HG03571 (cell line): ENCODE data around the gene FITM2.
"Not testable (repeated sequence)": the region's sequence is repeated elsewhere in the genome, so short reads cannot be mapped to it uniquely, and the experiment has no call there.

ENCODE experiments used
- ATAC-seq: cut with Tn5 transposase; IDR thresholded peaks from one replicate; pipeline ENCODE4 v1.9.1; 2021; ENCODE audit not compliant: unreplicated experiment

The FITM2 gene

GRCh38 chr20:44334306-44334705 lies 23.3 kb upstream of the FITM2 start:
- no peak for ATAC-seq

DNA sequence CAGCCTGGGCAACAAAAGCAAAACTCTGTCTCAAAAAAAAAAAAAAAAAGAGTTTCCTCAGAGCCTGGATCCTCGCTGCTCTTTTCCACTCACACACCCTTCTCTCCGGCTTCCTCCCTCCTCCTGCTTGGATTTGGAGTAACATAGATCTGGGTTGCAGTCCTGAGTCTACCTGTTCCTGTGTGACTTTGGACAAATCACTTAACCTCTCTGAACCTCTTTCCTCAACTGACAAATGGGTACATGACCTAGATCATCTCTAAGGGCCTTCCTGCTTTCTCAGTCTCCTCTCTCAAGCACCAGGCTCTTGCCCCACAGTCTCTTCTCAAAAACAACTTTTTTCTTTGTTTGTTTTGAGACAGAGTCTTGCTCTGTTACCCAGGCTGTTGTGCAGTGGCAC lies 20.2 kb upstream of the FITM2 start:
- ATAC-seq = no peak

- no peak for ATAC-seq
These were observed 17.4 kb upstream of the FITM2 start for GRCh38 chr20:44328428-44328827.

- ATAC-seq = not testable (repeated sequence)
These were observed 16.7 kb upstream of the FITM2 start for GRCh38 chr20:44327748-44328147.

- no peak for ATAC-seq
These were observed 15.6 kb upstream of the FITM2 start for GRCh38 chr20:44326391-44327159.

- no peak for ATAC-seq
These were observed 13.3 kb upstream of the FITM2 start for GRCh38 chr20:44324343-44324742.

DNA sequence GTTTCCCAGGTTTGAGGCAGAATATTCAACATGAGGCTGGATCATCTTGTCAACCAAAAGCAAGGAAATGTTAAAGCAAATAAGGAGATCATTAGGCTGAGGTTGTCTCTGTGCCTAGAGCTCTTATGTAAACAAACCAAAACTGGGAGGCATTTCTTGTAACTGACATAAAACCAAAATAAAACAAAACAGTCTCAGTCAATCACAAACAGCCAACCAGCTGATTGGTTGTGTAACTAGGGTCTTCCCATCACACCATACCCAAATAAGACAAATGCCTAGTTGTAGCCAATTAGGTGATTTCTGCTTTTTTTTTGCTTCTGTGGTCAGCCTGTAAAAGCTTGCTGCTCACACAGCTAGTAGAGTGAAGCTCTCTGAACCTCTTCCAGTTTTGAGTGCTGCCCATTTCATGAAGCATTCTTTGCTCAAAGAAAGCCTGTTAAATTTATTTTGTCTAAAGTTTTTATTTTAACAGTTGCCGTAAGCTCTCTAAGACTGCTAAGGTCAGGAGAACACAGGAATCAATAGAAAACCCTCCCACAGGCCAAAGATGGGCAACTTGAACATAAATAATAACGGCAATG lies 8.9 kb upstream of the FITM2 start:
- no peak for ATAC-seq

- ATAC-seq = no peak
These were observed 3.9 kb upstream of the FITM2 start for GRCh38 chr20:44314870-44315269.

- ATAC-seq = peak; percentile 6
These were observed 989 bp downstream of the FITM2 start for GRCh38 chr20:44309763-44310663.

- no peak for ATAC-seq
These were observed 4.1 kb downstream of the FITM2 start for GRCh38 chr20:44306927-44307326.

DNA sequence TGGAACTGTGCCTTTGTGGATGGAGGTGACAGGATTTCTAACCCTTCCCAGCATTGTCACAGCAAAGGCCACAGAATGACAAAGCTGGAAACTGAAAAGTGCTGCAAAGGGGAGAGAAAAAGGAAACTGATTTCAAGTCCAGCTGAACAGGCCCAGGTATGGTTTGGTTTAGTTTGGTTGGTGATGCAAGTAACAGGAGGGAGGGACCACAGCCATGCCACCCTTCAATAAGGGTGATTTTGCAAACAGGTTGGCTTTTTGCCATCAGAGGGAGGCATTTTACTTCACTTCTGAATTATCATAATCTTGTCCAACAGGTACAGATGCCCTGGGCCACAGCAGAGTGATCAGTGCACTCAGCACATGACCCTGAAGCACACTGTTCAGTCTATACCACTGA lies 6.6 kb downstream of the FITM2 start:
- no peak for ATAC-seq

GRCh38 chr20:44302736-44303135 lies 8.3 kb downstream of the FITM2 start:
- no peak for ATAC-seq

GRCh38 chr20:44302026-44302669 lies 8.9 kb downstream of the FITM2 start:
- ATAC-seq = no peak

GRCh38 chr20:44301285-44301684 lies 9.7 kb downstream of the FITM2 start:
- ATAC-seq = no peak

GRCh38 chr20:44299011-44299535 lies 11.9 kb downstream of the FITM2 start:
- not testable (repeated sequence) for ATAC-seq

- ATAC-seq = no peak
These were observed 13.3 kb downstream of the FITM2 start for GRCh38 chr20:44297721-44298120.

DNA sequence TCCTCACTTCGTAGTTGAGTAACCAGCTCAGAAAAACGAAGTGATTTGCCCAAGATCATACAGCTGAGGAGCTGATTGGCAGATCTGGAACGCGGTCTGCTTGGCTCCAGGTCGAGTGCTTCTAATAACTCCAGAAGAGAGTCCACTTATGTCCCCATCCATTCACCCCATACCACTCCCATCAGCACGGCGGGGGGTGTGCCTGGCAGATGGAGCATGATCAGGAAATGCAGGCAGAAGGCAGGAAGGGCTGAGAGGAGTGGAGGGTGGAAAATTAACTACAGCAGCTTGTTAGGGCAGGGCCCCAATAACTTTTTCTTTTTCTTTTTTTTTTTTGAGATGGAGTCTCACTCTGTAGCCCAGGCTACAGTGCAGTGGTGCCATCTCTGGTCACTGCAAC lies 15.0 kb downstream of the FITM2 start:
- ATAC-seq = no peak

DNA sequence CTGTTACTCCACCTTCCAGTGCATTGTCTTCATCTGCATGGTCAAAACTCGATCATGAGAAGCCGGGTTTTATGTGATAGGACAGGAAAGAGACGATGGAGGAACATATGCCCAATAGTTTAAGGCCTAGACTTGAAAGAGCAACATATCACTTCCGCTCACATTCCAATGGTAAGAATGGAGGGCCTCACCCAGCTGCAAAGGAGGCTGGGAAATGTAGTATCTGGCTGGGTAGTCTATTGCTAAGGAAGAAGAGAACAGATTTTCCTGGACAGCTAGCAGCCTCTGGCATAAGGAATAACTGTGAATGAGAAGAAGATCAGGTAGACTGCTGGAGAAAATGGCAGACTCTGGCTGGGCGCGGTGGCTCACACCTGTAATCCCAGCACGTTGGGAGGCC lies 19.2 kb downstream of the FITM2 start:
- no peak for ATAC-seq

DNA sequence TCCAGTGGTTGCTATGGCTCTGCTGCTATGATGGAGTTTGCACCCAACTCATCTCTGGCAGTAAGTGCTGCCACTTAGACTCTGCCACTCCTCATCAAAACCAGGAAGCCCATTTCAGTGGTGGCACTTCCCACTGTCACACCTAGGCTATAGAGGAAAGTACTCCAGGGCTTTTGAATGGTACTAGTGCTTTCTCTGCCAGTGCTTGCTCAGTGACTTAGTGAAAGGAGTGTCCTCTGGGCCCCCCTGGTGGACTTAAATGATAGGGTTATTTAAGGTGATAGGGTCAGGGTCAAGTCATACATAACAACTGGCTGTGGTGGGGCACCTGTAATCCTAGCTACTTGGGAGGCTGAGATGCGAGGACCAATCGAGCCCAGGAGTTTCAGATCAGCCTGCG lies 22.8 kb downstream of the FITM2 start:
- ATAC-seq = no peak

GRCh38 chr20:44287272-44288097 lies 23.5 kb downstream of the FITM2 start:
- no peak for ATAC-seq
